Karpas-422 (cell line): ENCODE results near the gene DNAL4. TPM values are rescaled to one million over a fixed set of nuclear protein-coding genes. Genes with fewer than 3 reads are reported as not detected.
A peak's percentile ranks its signal among the peaks of the same experiment; 100 is the strongest.

ENCODE experiments used
- DNase-seq: peaks from one replicate; pipeline ENCODE4 v3.0.0-alpha.2; 2015
- H2AFZ ChIP-seq: fragments of 200-600 bp; sonication (generic); 2 replicates; pipeline ENCODE4 v1.6.1; 2014; ENCODE audit warnings: antibody characterized with exemption, low read length, mixed read lengths
- H3K27ac ChIP-seq: fragments of 200-600 bp; sonication (generic); 2 replicates; pipeline ENCODE4 v1.5.1; 2014; ENCODE audit warnings: mild to moderate bottlenecking, low read length, moderate library complexity
- H3K27me3 ChIP-seq: fragments of 200-600 bp; sonication (generic); 2 replicates; pipeline ENCODE4 v1.6.1; 2014; ENCODE audit warnings: low read length, mixed read lengths
- H3K36me3 ChIP-seq: fragments of 200-600 bp; sonication (generic); 2 replicates; pipeline ENCODE4 v1.6.1; 2014; ENCODE audit warnings: low read length, mixed read lengths; ENCODE audit not compliant: insufficient read depth
- H3K4me1 ChIP-seq: fragments of 200-600 bp; sonication (generic); 2 replicates; pipeline ENCODE4 v1.6.1; 2014; ENCODE audit warnings: mild to moderate bottlenecking, low read length, mixed read lengths
- H3K4me2 ChIP-seq: fragments of 200-600 bp; sonication (generic); 2 replicates; pipeline ENCODE4 v1.6.1; 2014; ENCODE audit warnings: low read length, low read depth, mild to moderate bottlenecking; ENCODE audit not compliant: poor library complexity, severe bottlenecking
- H3K4me3 ChIP-seq: fragments of 200-600 bp; sonication (generic); 2 replicates; pipeline ENCODE4 v1.5.1; 2014; ENCODE audit warnings: mild to moderate bottlenecking, antibody characterized with exemption, low read length, mixed read lengths
- H3K79me2 ChIP-seq: fragments of 200-600 bp; sonication (generic); 2 replicates; pipeline ENCODE4 v1.6.1; 2014; ENCODE audit warnings: mild to moderate bottlenecking, low read length, mixed read lengths
- H3K9ac ChIP-seq: fragments of 200-600 bp; sonication (generic); 2 replicates; pipeline ENCODE4 v1.6.0; 2014; ENCODE audit warnings: low read length
- H3K9me2 ChIP-seq: fragments of 200-600 bp; sonication (generic), shearing (Covaris generic); replicated peaks from 2 replicates; pipeline ENCODE4 v1.6.0; 2014; ENCODE audit warnings: mild to moderate bottlenecking, low read length, moderate library complexity; ENCODE audit not compliant: insufficient read depth
- H3K9me3 ChIP-seq: fragments of 300-700, 200-600 bp; sonication (generic); 2 replicates; pipeline ENCODE4 v1.6.1; 2014; ENCODE audit warnings: low read length, mixed read lengths
- H4K20me1 ChIP-seq: fragments of 200-600 bp; sonication (generic); 2 replicates; pipeline ENCODE4 v1.6.1; 2014; ENCODE audit warnings: mild to moderate bottlenecking, antibody characterized with exemption, low read length, low read depth; ENCODE audit not compliant: insufficient read depth
- total RNA-seq: library from RNA; depleted of rRNA; stranded (reverse); fragments of >200 nt; shearing (Covaris generic); gene quantifications from 2 replicates; pipeline ENCODE4 v1.2.3, GENCODE V29; 2014; ENCODE audit warnings: low replicate concordance; rRNA removed

The DNAL4 gene
- 3.2 and 8.8 TPM in 2 replicates for total RNA-seq

- H3K4me2 ChIP-seq = peak within 1 kb of the TSS; percentile 81
- H4K20me1 ChIP-seq = no peaks in the 10 kb centered on the region
- DNase-seq = peak; percentile 99
- H3K27me3 ChIP-seq = no peaks in the 10 kb centered on the region
- no peaks in the 10 kb centered on the region for H3K9me2 ChIP-seq
- H3K4me1 ChIP-seq = peaks cover 15% of the 10 kb centered on the region
- H3K27ac ChIP-seq = no peak within 1 kb of the TSS
- no peaks in the 10 kb centered on the region; the same call in 1 of the 2 replicates for H3K9me3 ChIP-seq
- peak within 1 kb of the TSS; percentile 77 for H3K9ac ChIP-seq
- H3K36me3 ChIP-seq = no peaks in the 10 kb centered on the region
- H3K79me2 ChIP-seq = no peaks in the 10 kb centered on the region
- peak within 1 kb of the TSS; percentile 79 for H3K4me3 ChIP-seq
- H2AFZ ChIP-seq = peak within 1 kb of the TSS; percentile 100
Measured at GRCh38 chr22:38793721-38794466, at the start of gene DNAL4. Gene DNAL4, minus strand, starts transcription at chr22:38794143. Its CDS starts 11,412 bp downstream, at chr22:38782731.

- H3K4me2 ChIP-seq = no peak overlapping the region
- no peaks in the 10 kb centered on the region for H3K4me1 ChIP-seq
- H3K9me2 ChIP-seq = no peaks in the 10 kb centered on the region
- H3K27ac ChIP-seq = no peak overlapping the region
- no peak for DNase-seq
- H3K36me3 ChIP-seq = no peaks in the 10 kb centered on the region
- no peaks in the 10 kb centered on the region for H4K20me1 ChIP-seq
- no peak overlapping the region for H3K9ac ChIP-seq
- no peak overlapping the region for H2AFZ ChIP-seq
- H3K4me3 ChIP-seq = no peak overlapping the region
- no peaks in the 10 kb centered on the region for H3K27me3 ChIP-seq
- H3K79me2 ChIP-seq = no peaks in the 10 kb centered on the region
- H3K9me3 ChIP-seq = no peaks in the 10 kb centered on the region
Measured at GRCh38 chr22:38843201-38843656, 49.3 kb upstream of the DNAL4 start.

GRCh38 chr22:38842512-38843200, 48.7 kb upstream of the DNAL4 start:
- Histone ChIP-seq H3K4me1 (no peaks in the 10 kb centered on the region), H3K27ac (no peak overlapping the region), H3K36me3 (no peaks in the 10 kb centered on the region), H3K9ac (no peak overlapping the region), H3K4me3 (no peak overlapping the region), H3K9me3 (no peaks in the 10 kb centered on the region), H2AFZ (no peak overlapping the region), H3K27me3 (no peaks in the 10 kb centered on the region), H3K9me2 (no peaks in the 10 kb centered on the region), H4K20me1 (no peaks in the 10 kb centered on the region), H3K79me2 (no peaks in the 10 kb centered on the region), H3K4me2 (no peak overlapping the region)
- DNase-seq = no peak

- Histone ChIP-seq H4K20me1 (no peaks in the 10 kb centered on the region), H3K27me3 (no peaks in the 10 kb centered on the region), H3K36me3 (no peaks in the 10 kb centered on the region), H3K9ac (no peak overlapping the region), H3K4me2 (no peak overlapping the region), H2AFZ (no peak overlapping the region), H3K4me3 (no peak overlapping the region), H3K4me1 (no peaks in the 10 kb centered on the region), H3K9me3 (no peaks in the 10 kb centered on the region), H3K79me2 (no peaks in the 10 kb centered on the region), H3K27ac (no peak overlapping the region), H3K9me2 (no peaks in the 10 kb centered on the region)
- no peak for DNase-seq
Measured at GRCh38 chr22:38841635-38842034, 47.7 kb upstream of the DNAL4 start.

GRCh38 chr22:38841211-38841610, 47.3 kb upstream of the DNAL4 start:
- no peak for DNase-seq
- Histone ChIP-seq H3K36me3 (no peaks in the 10 kb centered on the region), H3K79me2 (no peaks in the 10 kb centered on the region), H4K20me1 (no peaks in the 10 kb centered on the region), H2AFZ (no peak overlapping the region), H3K4me1 (no peaks in the 10 kb centered on the region), H3K4me2 (no peak overlapping the region), H3K9ac (no peak overlapping the region), H3K4me3 (no peak overlapping the region), H3K9me2 (no peaks in the 10 kb centered on the region), H3K9me3 (no peaks in the 10 kb centered on the region), H3K27ac (no peak overlapping the region), H3K27me3 (no peaks in the 10 kb centered on the region)

GRCh38 chr22:38840129-38840528, 46.2 kb upstream of the DNAL4 start:
- no peaks in the 10 kb centered on the region for H3K4me1 ChIP-seq
- no peaks in the 10 kb centered on the region for H3K36me3 ChIP-seq
- no peaks in the 10 kb centered on the region for H3K9me3 ChIP-seq
- H3K9ac ChIP-seq = no peak overlapping the region
- no peak for DNase-seq
- H3K27ac ChIP-seq = no peak overlapping the region
- H4K20me1 ChIP-seq = no peaks in the 10 kb centered on the region
- no peak overlapping the region for H2AFZ ChIP-seq
- no peaks in the 10 kb centered on the region for H3K27me3 ChIP-seq
- no peaks in the 10 kb centered on the region for H3K79me2 ChIP-seq
- no peaks in the 10 kb centered on the region for H3K9me2 ChIP-seq
- H3K4me2 ChIP-seq = no peak overlapping the region
- no peak overlapping the region for H3K4me3 ChIP-seq

- Histone ChIP-seq H2AFZ (no peak overlapping the region), H3K36me3 (no peaks in the 10 kb centered on the region), H3K9ac (no peak overlapping the region), H3K4me3 (no peak overlapping the region), H4K20me1 (no peaks in the 10 kb centered on the region), H3K4me1 (no peaks in the 10 kb centered on the region), H3K27ac (no peak overlapping the region), H3K79me2 (no peaks in the 10 kb centered on the region), H3K9me2 (no peaks in the 10 kb centered on the region), H3K4me2 (no peak overlapping the region), H3K27me3 (no peaks in the 10 kb centered on the region), H3K9me3 (no peaks in the 10 kb centered on the region)
- no peak for DNase-seq
Measured at GRCh38 chr22:38839686-38840085, 45.7 kb upstream of the DNAL4 start.

- H3K79me2 ChIP-seq = no peaks in the 10 kb centered on the region
- no peaks in the 10 kb centered on the region for H3K9me3 ChIP-seq
- H3K4me1 ChIP-seq = no peaks in the 10 kb centered on the region
- H3K4me3 ChIP-seq = no peak overlapping the region
- no peak overlapping the region for H2AFZ ChIP-seq
- H3K36me3 ChIP-seq = no peaks in the 10 kb centered on the region
- H3K9ac ChIP-seq = no peak overlapping the region
- DNase-seq = no peak
- H3K27me3 ChIP-seq = no peaks in the 10 kb centered on the region
- no peak overlapping the region for H3K4me2 ChIP-seq
- no peak overlapping the region for H3K27ac ChIP-seq
- H4K20me1 ChIP-seq = no peaks in the 10 kb centered on the region
- H3K9me2 ChIP-seq = no peaks in the 10 kb centered on the region
Measured at GRCh38 chr22:38837414-38837928, 43.5 kb upstream of the DNAL4 start.
